Hepatocyte (in vitro differentiated cells): ENCODE measurements around the gene CCDC136.

Source experiments
- EZH2 ChIP-seq: fragments of 200-600 bp; sonication (generic); IDR thresholded peaks from 2 replicates; pipeline ENCODE4 v1.6.1; 2016; ENCODE audit warnings: antibody characterized with exemption, mild to moderate bottlenecking, borderline replicate concordance
- EZH2phosphoT487 ChIP-seq: fragments of 200-600 bp; sonication (generic); IDR thresholded peaks from one replicate; pipeline ENCODE4 v1.6.1; 2018; ENCODE audit warnings: antibody characterized with exemption, mild to moderate bottlenecking, low read depth, moderate library complexity; ENCODE audit not compliant: unreplicated experiment, severe bottlenecking
- TF ChIP-seq, protein P1 (sequence below): fragments of 200-600 bp; sonication (generic); IDR thresholded peaks from 2 replicates; pipeline ENCODE4 v1.5.1; 2016; ENCODE audit warnings: antibody characterized with exemption, mild to moderate bottlenecking; ENCODE audit not compliant: poor library complexity

DNA sequence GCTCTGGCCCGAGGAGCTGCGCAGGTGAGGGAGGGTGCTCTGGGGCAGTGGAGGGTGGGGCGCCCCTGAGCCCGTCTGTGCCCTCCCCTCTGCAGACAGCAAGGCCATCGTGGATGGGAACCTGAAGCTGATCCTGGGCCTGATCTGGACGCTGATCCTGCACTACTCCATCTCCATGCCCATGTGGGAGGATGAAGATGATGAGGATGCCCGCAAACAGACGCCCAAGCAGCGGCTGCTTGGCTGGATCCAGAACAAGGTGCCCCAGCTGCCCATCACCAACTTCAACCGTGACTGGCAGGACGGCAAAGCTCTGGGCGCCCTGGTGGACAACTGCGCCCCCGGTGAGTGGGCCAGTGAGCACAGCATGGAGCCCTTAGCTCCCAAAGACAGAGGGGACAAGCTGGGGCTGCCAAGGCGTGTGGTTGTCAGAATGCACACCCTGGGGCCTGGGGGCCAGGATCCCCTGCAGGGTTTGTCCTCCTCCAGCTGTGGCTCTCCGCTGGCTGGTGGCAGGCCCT, 43.5 kb downstream of the CCDC136 start:
- no peak for TF ChIP-seq EZH2
- TF ChIP-seq, protein P1, sequence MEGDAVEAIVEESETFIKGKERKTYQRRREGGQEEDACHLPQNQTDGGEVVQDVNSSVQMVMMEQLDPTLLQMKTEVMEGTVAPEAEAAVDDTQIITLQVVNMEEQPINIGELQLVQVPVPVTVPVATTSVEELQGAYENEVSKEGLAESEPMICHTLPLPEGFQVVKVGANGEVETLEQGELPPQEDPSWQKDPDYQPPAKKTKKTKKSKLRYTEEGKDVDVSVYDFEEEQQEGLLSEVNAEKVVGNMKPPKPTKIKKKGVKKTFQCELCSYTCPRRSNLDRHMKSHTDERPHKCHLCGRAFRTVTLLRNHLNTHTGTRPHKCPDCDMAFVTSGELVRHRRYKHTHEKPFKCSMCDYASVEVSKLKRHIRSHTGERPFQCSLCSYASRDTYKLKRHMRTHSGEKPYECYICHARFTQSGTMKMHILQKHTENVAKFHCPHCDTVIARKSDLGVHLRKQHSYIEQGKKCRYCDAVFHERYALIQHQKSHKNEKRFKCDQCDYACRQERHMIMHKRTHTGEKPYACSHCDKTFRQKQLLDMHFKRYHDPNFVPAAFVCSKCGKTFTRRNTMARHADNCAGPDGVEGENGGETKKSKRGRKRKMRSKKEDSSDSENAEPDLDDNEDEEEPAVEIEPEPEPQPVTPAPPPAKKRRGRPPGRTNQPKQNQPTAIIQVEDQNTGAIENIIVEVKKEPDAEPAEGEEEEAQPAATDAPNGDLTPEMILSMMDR, result no peak
- no peak for TF ChIP-seq EZH2phosphoT487
